K562 (cell line): ENCODE results near the gene ITPR1. TPM values are rescaled to one million over a fixed set of nuclear protein-coding genes. Genes with fewer than 3 reads are reported as not detected.

Source experiments
- ASH1L ChIP-seq: fragments of 450-650 bp; IDR thresholded peaks from 2 replicates; pipeline ENCODE4 v1.6.1; 2018; ENCODE audit warnings: borderline replicate concordance, mild to moderate bottlenecking, low read depth; ENCODE audit not compliant: partially characterized antibody
- HDAC2 ChIP-seq: fragments of 450-650 bp; IDR thresholded peaks from 2 replicates; pipeline ENCODE4 v1.6.1; 2016; ENCODE audit warnings: mild to moderate bottlenecking
- MEF2D ChIP-seq: conservative IDR thresholded peaks from 2 replicates; pipeline ENCODE4 v1.6.1; 2016; ENCODE audit warnings: low read depth, missing genetic modification characterization, missing compliant biosample characterization
- MLLT1 ChIP-seq, 2 experiments: fragments of 450-650 bp; IDR thresholded peaks; 2 replicates each; pipeline ENCODE4 v1.6.1; 2016
- RAD21 ChIP-seq, 2 experiments: fragments of 250-450 bp in 1 of 2; fragments of 450-650 bp in 1 of 2; sonication (Bioruptor Pico) in 1 of 2; formaldehyde crosslinking in 1 of 2; IDR thresholded peaks in 1 of 2; conservative IDR thresholded peaks in 1 of 2; 2 replicates each; pipeline versions ENCODE4 v1.4.0 to v1.8.0; 2020 to 2022; ENCODE audit warnings: mild to moderate bottlenecking in 2 of 2, moderate library complexity in 1 of 2
- RHOXF2B ChIP-seq: fragments of 250-450 bp; sonication (Bioruptor Pico); conservative IDR thresholded peaks from 2 replicates; pipeline ENCODE4 v1.5.1; 2021
- SMARCB1 ChIP-seq: IDR thresholded peaks from 2 replicates; pipeline ENCODE4 v1.6.1; 2011; ENCODE audit warnings: improper control_type of control experiment, low read depth; ENCODE audit not compliant: insufficient read length
- TBP ChIP-seq: optimal IDR thresholded peaks from 2 replicates; pipeline ENCODE3; 2011; ENCODE audit warnings: low read depth, low read length, improper control_type of control experiment
- ZBTB11 ChIP-seq, 3 experiments: fragments of 200-800 bp in 1 of 3; fragments of 250-450 bp in 1 of 3; fragments of 450-650 bp in 1 of 3; sonication (Bioruptor Pico) in 1 of 3; sonication (Bioruptor generic) in 1 of 3; formaldehyde crosslinking in 1 of 3; IDR thresholded peaks; 2 replicates each; pipeline versions ENCODE4 v1.6.1 to v1.8.0; 2016 to 2022; ENCODE audit warnings: mild to moderate bottlenecking in 2 of 3, missing genetic modification characterization in 2 of 3, missing compliant biosample characterization in 1 of 3, moderate library complexity in 1 of 3
- ZNF24 ChIP-seq: fragments of 450-650 bp; IDR thresholded peaks from 2 replicates; pipeline ENCODE4 v1.6.1; 2016
- ZNF398 ChIP-seq: fragments of 250-450 bp; sonication (Bioruptor Pico); IDR thresholded peaks from 2 replicates; pipeline ENCODE4 v1.8.0; 2021; ENCODE audit warnings: moderate library complexity, mild to moderate bottlenecking, inconsistent platforms
- ZNF592 ChIP-seq: fragments of 450-650 bp; IDR thresholded peaks from 2 replicates; pipeline ENCODE4 v1.6.1; 2017; ENCODE audit warnings: antibody characterized with exemption, mild to moderate bottlenecking
- polyA plus RNA-seq, 8 experiments: library from polyadenylated mRNA; depleted of rRNA in 4 of 8; stranded (reverse) in 5 of 8; unstranded in 3 of 8; fragments of >200 nt; fragmentation: Nextera tagmentation in 2 of 8; fragmentation: Illumina TruSeq in 1 of 8; extraction: Ambion mirVana in 2 of 8; extraction: Trizol in 1 of 8; gene quantifications; 2 replicates each; pipeline versions ENCODE4 v1.2.1 to v1.2.3, GENCODE V29; 2011 to 2014; ENCODE audit warnings: inconsistent platforms in 1 of 8, missing spikeins in 1 of 8
- total RNA-seq, 7 experiments: library from RNA; depleted of rRNA in 6 of 7; stranded (reverse); fragments of >200 nt in 6 of 7; fragmentation: Illumina TruSeq in 2 of 7; extraction: Trizol in 2 of 7; gene quantifications; 2 replicates each; pipeline versions ENCODE4 v1.2.1 to v1.2.3, GENCODE V29; 2011 to 2021; ENCODE audit warnings: low replicate concordance in 1 of 7

ITPR1 gene
- total and polyA plus RNA-seq, 9 of the 15 experiments (the other 6 are each of a cell fraction or from before 2014, with no cell fraction given) = 22.4 to 40.0 (median 27.4) TPM

GRCh38 chr3:4739289-4740236 lies 246.4 kb downstream of the ITPR1 start (continued):
- TF ChIP-seq MEF2D (no peak), ZNF24 (0 out of 2 replicates have a peak, but pooled peaks have one; percentile 21), MLLT1 (IDR thresholded peaks at IDR 0.05) (peak in 1 of 2 experiments; percentile 95; a peak in 2 of 4 replicates), HDAC2 (peak; percentile 63; the same call in 1 of the 2 replicates), ZNF592 (peak; percentile 87), SMARCB1 (no peak), ASH1L (peak; percentile 58), RAD21 (CRISPR knock-in tag; conservative IDR thresholded peaks at IDR 0.05 in 1 of 2, IDR thresholded peaks at IDR 0.05 in 1 of 2) (peak; percentile 11 to 24; a peak in 1 of 4 replicates), RHOXF2B (CRISPR knock-in tag) (0 out of 2 replicates have a peak, but pooled peaks have one; percentile 21), ZNF398 (CRISPR knock-in tag) (0 out of 2 replicates have a peak, but pooled peaks have one; percentile 30), ZBTB11 (CRISPR knock-in tag; IDR thresholded peaks at IDR 0.05) (peak in 1 of 3 experiments; percentile 27; a peak in 1 of 6 replicates), TBP (peak; percentile 64)
